Activated naive CD8-positive, alpha-beta T cell treated with anti-CD3 and anti-CD28 coated beads, Interleukin-2, amount 50 U/mL, for 24 hours (primary cell): ENCODE data around the gene RNFT2.

Source experiments
- ATAC-seq: fragments of 150-1000 bp; cut with Tn5 transposase; one replicate; pipeline ENCODE4 v1.10.0; 2021
- DNase-seq: peaks from one replicate; pipeline ENCODE4 v3.0.0; 2021
- H3K27ac Mint-ChIP-seq: one replicate; pipeline ENCODE4 v1.8.0; 2021; ENCODE audit warnings: mild to moderate bottlenecking, mixed read lengths
- H3K27me3 Mint-ChIP-seq: one replicate; pipeline ENCODE4 v1.8.0; 2021; ENCODE audit warnings: mixed read lengths
- H3K36me3 Mint-ChIP-seq: one replicate; pipeline ENCODE4 v1.8.0; 2021; ENCODE audit warnings: low read depth, mixed read lengths
- H3K4me1 Mint-ChIP-seq: one replicate; pipeline ENCODE4 v1.8.0; 2021; ENCODE audit warnings: mixed read lengths
- H3K4me3 Mint-ChIP-seq: one replicate; pipeline ENCODE4 v1.8.0; 2021; ENCODE audit warnings: mild to moderate bottlenecking, moderate library complexity, mixed read lengths
- H3K9me3 Mint-ChIP-seq: one replicate; pipeline ENCODE4 v1.8.0; 2021; ENCODE audit warnings: mixed read lengths

The RNFT2 gene

GRCh38 chr12:116887897-116888296 is 149.8 kb downstream of the RNFT2 start:
- ATAC-seq = no peak
- H3K4me3 Mint-ChIP-seq = no peak overlapping the region
- H3K9me3 Mint-ChIP-seq = no peaks in the 10 kb centered on the region
- H3K4me1 Mint-ChIP-seq = no peaks in the 10 kb centered on the region
- no peaks in the 10 kb centered on the region for H3K36me3 Mint-ChIP-seq
- peaks cover 26% of the 10 kb centered on the region for H3K27me3 Mint-ChIP-seq
- H3K27ac Mint-ChIP-seq = no peak overlapping the region
- DNase-seq = no peak

GRCh38 chr12:116890330-116890729 is 152.2 kb downstream of the RNFT2 start:
- H3K36me3 Mint-ChIP-seq = no peaks in the 10 kb centered on the region
- H3K9me3 Mint-ChIP-seq = no peaks in the 10 kb centered on the region
- no peak overlapping the region for H3K4me3 Mint-ChIP-seq
- no peak for DNase-seq
- no peaks in the 10 kb centered on the region for H3K4me1 Mint-ChIP-seq
- H3K27me3 Mint-ChIP-seq = peaks cover 9% of the 10 kb centered on the region
- H3K27ac Mint-ChIP-seq = no peak overlapping the region
- ATAC-seq = no peak

GRCh38 chr12:116891019-116891418 is 152.9 kb downstream of the RNFT2 start:
- H3K4me1 Mint-ChIP-seq = no peaks in the 10 kb centered on the region
- no peaks in the 10 kb centered on the region for H3K36me3 Mint-ChIP-seq
- H3K9me3 Mint-ChIP-seq = no peaks in the 10 kb centered on the region
- H3K27ac Mint-ChIP-seq = no peak overlapping the region
- peaks cover 9% of the 10 kb centered on the region for H3K27me3 Mint-ChIP-seq
- ATAC-seq = no peak
- H3K4me3 Mint-ChIP-seq = no peak overlapping the region
- DNase-seq = no peak

GRCh38 chr12:116892349-116893140 is 154.4 kb downstream of the RNFT2 start:
- Mint-ChIP-seq H3K4me1 (no peaks in the 10 kb centered on the region), H3K36me3 (no peaks in the 10 kb centered on the region), H3K9me3 (no peaks in the 10 kb centered on the region), H3K27me3 (peaks cover 4% of the 10 kb centered on the region), H3K4me3 (no peak overlapping the region), H3K27ac (no peak overlapping the region)
- no peak for ATAC-seq
- DNase-seq = no peak

- no peaks in the 10 kb centered on the region for H3K9me3 Mint-ChIP-seq
Observed at GRCh38 chr12:116894913-116895312, 156.8 kb downstream of the RNFT2 start.

GRCh38 chr12:116896411-116896924 is 158.4 kb downstream of the RNFT2 start:
- ATAC-seq (no peak), DNase-seq (no peak)
- Mint-ChIP-seq H3K9me3 (no peaks in the 10 kb centered on the region), H3K4me3 (no peak overlapping the region), H3K4me1 (no peaks in the 10 kb centered on the region), H3K27me3 (peaks cover 14% of the 10 kb centered on the region), H3K36me3 (no peaks in the 10 kb centered on the region), H3K27ac (no peak overlapping the region)

More at GRCh38 chr12:116894913-116895312, 156.8 kb downstream of the RNFT2 start:
- peaks cover 10% of the 10 kb centered on the region for H3K27me3 Mint-ChIP-seq
- H3K4me1 Mint-ChIP-seq = no peaks in the 10 kb centered on the region
- H3K27ac Mint-ChIP-seq = no peak overlapping the region
- no peaks in the 10 kb centered on the region for H3K36me3 Mint-ChIP-seq
- DNase-seq (no peak), ATAC-seq (no peak)
- no peak overlapping the region for H3K4me3 Mint-ChIP-seq

- ATAC-seq (no peak), DNase-seq (no peak)
- Mint-ChIP-seq H3K36me3 (no peaks in the 10 kb centered on the region), H3K27me3 (peaks cover 20% of the 10 kb centered on the region), H3K9me3 (no peaks in the 10 kb centered on the region), H3K4me1 (no peaks in the 10 kb centered on the region), H3K4me3 (no peak overlapping the region), H3K27ac (no peak overlapping the region)
Observed at GRCh38 chr12:116897476-116897875, 159.4 kb downstream of the RNFT2 start.

- ATAC-seq = no peak
- H3K4me1 Mint-ChIP-seq = no peaks in the 10 kb centered on the region
- no peaks in the 10 kb centered on the region for H3K36me3 Mint-ChIP-seq
- no peaks in the 10 kb centered on the region for H3K9me3 Mint-ChIP-seq
- no peak for DNase-seq
- peaks cover 23% of the 10 kb centered on the region for H3K27me3 Mint-ChIP-seq
- H3K27ac Mint-ChIP-seq = no peak overlapping the region
- H3K4me3 Mint-ChIP-seq = no peak overlapping the region
Observed at GRCh38 chr12:116898669-116899068, 160.6 kb downstream of the RNFT2 start.

- ATAC-seq (no peak), DNase-seq (no peak)
- H3K36me3 Mint-ChIP-seq = no peaks in the 10 kb centered on the region
- no peaks in the 10 kb centered on the region for H3K4me1 Mint-ChIP-seq
- H3K27ac Mint-ChIP-seq = no peak overlapping the region
- H3K4me3 Mint-ChIP-seq = no peak overlapping the region
- H3K9me3 Mint-ChIP-seq = no peaks in the 10 kb centered on the region
- H3K27me3 Mint-ChIP-seq = peaks cover 27% of the 10 kb centered on the region
Observed at GRCh38 chr12:116901612-116902011, 163.5 kb downstream of the RNFT2 start.
